HepG2 (cell line): Measurements from ENCODE around the gene POU2AF2. TPM values are rescaled to one million over a fixed set of nuclear protein-coding genes. Genes with fewer than 3 reads are reported as not detected.

ENCODE experiments used
- ATAC-seq: fragments of 200-7000 bp; cut with Tn5 transposase; 3 replicates; pipeline ENCODE4 v1.9.1; 2020; ENCODE audit warnings: mild to moderate bottlenecking, moderate library complexity
- BruUV-seq: library from RNA; stranded (reverse); fragments of 400-500 nt; replicated peaks from 2 replicates; lab custom pipeline; 2021; lab: Mats Ljungman, UMichigan
- CTCF ChIA-PET: fragments of 300-600 bp; formaldehyde crosslinking; extraction: SDS; loops from one replicate; lab custom pipeline; 2021; ENCODE audit warnings: low total read pairs, inconsistent platforms, low intra/inter-chr PET ratio; lab: Yijun Ruan, JAX
- POLR2A ChIA-PET: fragments of 350-600 bp; sonication (Branson Sonifier 250); formaldehyde crosslinking; loops from one replicate; lab custom pipeline; 2020; ENCODE audit warnings: antibody characterized with exemption, inconsistent platforms; lab: Yijun Ruan, JAX
- DNase-seq: peaks from one replicate; pipeline ENCODE4 v3.0.0-alpha.2; 2015; ENCODE audit warnings: low spot score
- FAIRE-seq: peaks from 3 replicates; lab custom pipeline; 2011; peaks lifted over from hg19 to GRCh38; lab: Jason Lieb, UNC
- H2AFZ ChIP-seq: one replicate; pipeline ENCODE4 v1.6.1; 2011; ENCODE audit warnings: low read length, inconsistent platforms
- H3K27ac ChIP-seq: fragments of 300-600 bp; 3 replicates; pipeline ENCODE4 v1.8.0; 2011; ENCODE audit warnings: mixed run types, mild to moderate bottlenecking, mixed read lengths, low read length, inconsistent platforms; ENCODE audit not compliant: insufficient read depth; ENCODE audit errors: extremely low read length
- H3K27me3 ChIP-seq, 2 experiments: fragments of 200-600 bp in 1 of 2; 2 replicates in 1 of 2; 3 replicates in 1 of 2; pipeline versions ENCODE4 v1.6.0 to v1.8.0; 2011; ENCODE audit warnings: low read length in 2 of 2, mild to moderate bottlenecking in 2 of 2, moderate library complexity in 2 of 2, inconsistent platforms in 1 of 2; ENCODE audit not compliant: insufficient read depth in 2 of 2, control insufficient read depth in 1 of 2
- H3K36me3 ChIP-seq, 2 experiments: fragments of 200-600 bp in 1 of 2; replicated peaks in 1 of 2; 2 replicates in 1 of 2; 3 replicates in 1 of 2; pipeline versions ENCODE4 v1.5.1 to v1.8.0; 2011; ENCODE audit warnings: low read length in 2 of 2, inconsistent platforms in 1 of 2; ENCODE audit not compliant: insufficient read depth in 2 of 2, control insufficient read depth in 1 of 2
- H3K4me1 ChIP-seq: 2 replicates; pipeline ENCODE4 v1.5.1; 2012; ENCODE audit warnings: low read length, inconsistent platforms; ENCODE audit not compliant: insufficient read depth
- H3K4me2 ChIP-seq: 2 replicates; pipeline ENCODE4 v1.6.0; 2011; ENCODE audit warnings: low read depth, low read length, inconsistent platforms
- H3K4me3 ChIP-seq, 3 experiments: fragments of 200-600 bp in 1 of 3; sonication (generic), shearing (Covaris generic) in 1 of 3; replicated peaks in 1 of 3; 2 replicates each; pipeline ENCODE4 v1.5.1; 2011 to 2016; ENCODE audit warnings: low read length in 3 of 3, inconsistent platforms in 2 of 3, low read depth in 2 of 3, mild to moderate bottlenecking in 2 of 3, control low read depth in 1 of 3, mixed read lengths in 1 of 3; ENCODE audit not compliant: insufficient read depth in 1 of 3
- H3K79me2 ChIP-seq: one replicate; pipeline ENCODE4 v1.6.1; 2011; ENCODE audit warnings: low read length, inconsistent platforms; ENCODE audit not compliant: insufficient read depth
- H3K9ac ChIP-seq: 2 replicates; pipeline ENCODE4 v1.6.0; 2011; ENCODE audit warnings: mild to moderate bottlenecking, low read depth, low read length, inconsistent platforms; ENCODE audit not compliant: insufficient read depth
- H3K9me3 ChIP-seq: 2 replicates; pipeline ENCODE4 v1.5.1; 2012; ENCODE audit warnings: mild to moderate bottlenecking, low read length
- H4K20me1 ChIP-seq: 2 replicates; pipeline ENCODE4 v1.6.0; 2011; ENCODE audit warnings: inconsistent platforms, mild to moderate bottlenecking, low read length, moderate library complexity; ENCODE audit not compliant: insufficient read depth
- AFF4 ChIP-seq: sonication (generic); formaldehyde crosslinking; IDR thresholded peaks from 2 replicates; pipeline ENCODE4 v1.4.0; 2020; ENCODE audit warnings: missing genetic modification reagents
- ATF7 ChIP-seq, 2 experiments: fragments of 450-650 bp in 1 of 2; sonication (generic) in 1 of 2; formaldehyde crosslinking in 1 of 2; IDR thresholded peaks; 2 replicates each; pipeline versions ENCODE4 v1.4.0 to v1.6.1; 2016 to 2020; ENCODE audit warnings: antibody characterized with exemption in 1 of 2, mild to moderate bottlenecking in 1 of 2, missing genetic modification reagents in 1 of 2
- HNRNPL ChIP-seq: fragments of 200-400 bp; formaldehyde crosslinking; IDR thresholded peaks from 2 replicates; pipeline ENCODE4 v1.6.1; 2017; ENCODE audit warnings: mild to moderate bottlenecking, low read depth, low read length
- JARID2 ChIP-seq: sonication (generic); formaldehyde crosslinking; IDR thresholded peaks from 2 replicates; pipeline ENCODE4 v1.8.1; 2023; ENCODE audit warnings: missing genetic modification reagents, inconsistent platforms; ENCODE audit not compliant: insufficient replicate concordance
- MATR3 ChIP-seq: sonication (generic); formaldehyde crosslinking; IDR thresholded peaks from 2 replicates; pipeline ENCODE4 v1.4.0; 2020; ENCODE audit warnings: missing genetic modification reagents
- NKX3-1 ChIP-seq: sonication (generic); formaldehyde crosslinking; IDR thresholded peaks from 2 replicates; pipeline ENCODE4 v1.5.0; 2020; ENCODE audit warnings: missing genetic modification reagents
- SMAD9 ChIP-seq: sonication (generic); formaldehyde crosslinking; IDR thresholded peaks from 2 replicates; pipeline ENCODE4 v1.5.1; 2020; ENCODE audit warnings: mild to moderate bottlenecking, missing genetic modification reagents
- THAP11 ChIP-seq: IDR thresholded peaks from 2 replicates; pipeline ENCODE4 v1.6.1; 2016; ENCODE audit warnings: missing biosample characterization, missing genetic modification reagents
- TOPORS ChIP-seq: sonication (generic); formaldehyde crosslinking; IDR thresholded peaks from 2 replicates; pipeline ENCODE4 v1.8.0; 2023; ENCODE audit warnings: mild to moderate bottlenecking, missing genetic modification reagents
- WIZ ChIP-seq: sonication (generic); formaldehyde crosslinking; IDR thresholded peaks from 2 replicates; pipeline ENCODE4 v1.5.1; 2020; ENCODE audit warnings: mild to moderate bottlenecking, missing genetic modification reagents
- ZNF207 ChIP-seq: fragments of 450-650 bp; IDR thresholded peaks from 2 replicates; pipeline ENCODE4 v1.6.1; 2016; ENCODE audit warnings: antibody characterized with exemption, borderline replicate concordance
- ZNF382 ChIP-seq: sonication (generic); formaldehyde crosslinking; IDR thresholded peaks from 2 replicates; pipeline ENCODE4 v1.5.0; 2020; ENCODE audit warnings: missing genetic modification reagents, mild to moderate bottlenecking, borderline replicate concordance
- ZNF503 ChIP-seq: sonication (generic); formaldehyde crosslinking; IDR thresholded peaks from 2 replicates; pipeline ENCODE4 v1.4.0; 2020; ENCODE audit warnings: missing genetic modification reagents
- ZNF713 ChIP-seq: sonication (generic); formaldehyde crosslinking; IDR thresholded peaks from 2 replicates; pipeline ENCODE4 v1.4.0; 2020; ENCODE audit warnings: mild to moderate bottlenecking, missing genetic modification reagents
- ZNF773 ChIP-seq: sonication (generic); formaldehyde crosslinking; IDR thresholded peaks from 2 replicates; pipeline ENCODE4 v1.4.0; 2020; ENCODE audit warnings: missing genetic modification reagents, borderline replicate concordance
- WGBS: methylation state at CpG from one replicate; pipeline ENCODE4 v1.1.6; 2017; ENCODE audit warnings: low lambda C conversion rate; 5-methylcytosine and 5-hydroxymethylcytosine counted together
- in situ Hi-C: cut with HindIII; loops from 2 replicates; pipeline ENCODE4 v1.10.0; 2017; ENCODE audit warnings: low pct_unique_long_range_greater_than_20kb; ENCODE audit not compliant: extremely low pct_ligation_motif_present
- intact Hi-C: fragments of 100-400 bp; cut with micrococcal nuclease; formaldehyde crosslinking; loops from one replicate; pipeline ENCODE4 v1.10.0; 2022; ENCODE audit not compliant: unreplicated experiment
- polyA plus RNA-seq, 8 experiments: library from polyadenylated mRNA; depleted of rRNA in 3 of 8; stranded (reverse) in 7 of 8; unstranded in 1 of 8; fragments of >200 nt; fragmentation: Illumina TruSeq in 4 of 8; extraction: Trizol in 4 of 8; gene quantifications; 2 replicates each; pipeline versions ENCODE4 v1.2.1 to v1.2.3, GENCODE V29; 2011 to 2016; ENCODE audit warnings: low read depth in 4 of 8, missing spikeins in 1 of 8, mixed read lengths in 1 of 8; ENCODE audit not compliant: insufficient read depth in 1 of 8
- total RNA-seq, 5 experiments: library from RNA; depleted of rRNA; stranded (reverse); fragments of >200 nt; fragmentation: Illumina TruSeq; extraction: Trizol; gene quantifications; 2 replicates each; pipeline ENCODE4 v1.2.3, GENCODE V29; 2016; ENCODE audit warnings: low read depth in 1 of 5

POU2AF2 gene
- total and polyA plus RNA-seq, 2 of the 13 experiments (the other 11 are each of a cell fraction or from before 2014, with no cell fraction given), result 0.11 TPM; not detected in 1

- H3K27me3 ChIP-seq, result peaks cover 0 to 5% of the 10 kb centered on the region in 2 experiments; a peak in 2 of 5 replicates
- ChIA-PET POLR2A (no interaction called here), CTCF (no interaction called here)
- FAIRE-seq, result no peak
- H4K20me1 ChIP-seq, result no peaks in the 10 kb centered on the region
- H3K79me2 ChIP-seq, result no peaks in the 10 kb centered on the region
- no peak for DNase-seq
- H3K4me3 ChIP-seq, result no peak overlapping the region
- no peak overlapping the region for H3K27ac ChIP-seq
- H3K9me3 ChIP-seq, result no peaks in the 10 kb centered on the region
- intact Hi-C loops, result no loop called here
- no peaks in the 10 kb centered on the region for H3K36me3 ChIP-seq
- H3K9ac ChIP-seq, result no peak overlapping the region
- H3K4me2 ChIP-seq, result no peak overlapping the region
- H2AFZ ChIP-seq, result no peak overlapping the region
- H3K4me1 ChIP-seq, result no peaks in the 10 kb centered on the region
- WGBS, result 78% methylated on average over 4 of the region's 4 CpGs
- no peak for TF ChIP-seq TOPORS (CRISPR knock-in tag)
- no peak for TF ChIP-seq ZNF773 (CRISPR knock-in tag)
- BruUV-seq, result no TSS peak
- no peak for ATAC-seq
- in situ Hi-C loops, result no loop called here
These were observed 12.5 kb downstream of the POU2AF2 start for GRCh38 chr11:111258046-111258445.

- H3K4me1 ChIP-seq, result no peaks in the 10 kb centered on the region
- H2AFZ ChIP-seq, result no peak overlapping the region
- no peak overlapping the region for H3K4me2 ChIP-seq
- H3K27ac ChIP-seq, result no peak overlapping the region
- in situ Hi-C loops, result no loop called here
- H3K27me3 ChIP-seq, result peaks cover 0 to 5% of the 10 kb centered on the region in 2 experiments; a peak in 2 of 5 replicates
- intact Hi-C loops, result no loop called here
- no peak for ATAC-seq
- no peak for FAIRE-seq
- BruUV-seq, result no TSS peak
- no peaks in the 10 kb centered on the region for H4K20me1 ChIP-seq
- no peak overlapping the region for H3K4me3 ChIP-seq
- no peak for DNase-seq
- CTCF ChIA-PET, result no interaction called here
- no peaks in the 10 kb centered on the region for H3K36me3 ChIP-seq
- H3K9me3 ChIP-seq, result no peaks in the 10 kb centered on the region
- no peaks in the 10 kb centered on the region for H3K79me2 ChIP-seq
- no peak overlapping the region for H3K9ac ChIP-seq
- WGBS, result 28% methylated on average over 4 of the region's 4 CpGs
- POLR2A ChIA-PET, result no interaction called here
- TF ChIP-seq HNRNPL (no peak), AFF4 (CRISPR knock-in tag) (no peak), JARID2 (CRISPR knock-in tag) (no peak), ZNF713 (CRISPR knock-in tag) (no peak), ZNF382 (CRISPR knock-in tag) (no peak), SMAD9 (CRISPR knock-in tag) (no peak), WIZ (CRISPR knock-in tag) (no peak), NKX3-1 (no peak), ZNF503 (CRISPR knock-in tag) (no peak), THAP11 (CRISPR knock-in tag) (no peak), ATF7 (IDR thresholded peaks at IDR 0.05) (no peak), ATF7 (CRISPR knock-in tag; IDR thresholded peaks at IDR 0.05) (no peak), MATR3 (CRISPR knock-in tag) (no peak), ZNF207 (no peak)
These were observed 14.4 kb downstream of the POU2AF2 start for GRCh38 chr11:111259896-111260295.
